Nephron (organoid): ENCODE results near the gene TNNI2.
"Not testable (repeated sequence)": the region's sequence is repeated elsewhere in the genome, so short reads cannot be mapped to it uniquely, and the experiment has no call there.

Source experiments
- H3K27ac Mint-ChIP-seq, 3 experiments: 2 replicates each; pipeline ENCODE4 v1.8.0; 2020; ENCODE audit warnings: mixed read lengths in 3 of 3, mild to moderate bottlenecking in 2 of 3, moderate library complexity in 1 of 3
- H3K27me3 Mint-ChIP-seq: 2 replicates; pipeline ENCODE4 v1.8.0; 2021; ENCODE audit warnings: low read depth, mild to moderate bottlenecking, moderate library complexity, mixed read lengths
- H3K36me3 Mint-ChIP-seq: 2 replicates; pipeline ENCODE4 v1.8.0; 2020; ENCODE audit warnings: low read depth, mixed read lengths
- H3K4me1 Mint-ChIP-seq: 2 replicates; pipeline ENCODE4 v1.8.0; 2020; ENCODE audit warnings: mixed read lengths
- H3K4me3 Mint-ChIP-seq, 3 experiments: 2 replicates each; pipeline ENCODE4 v1.8.0; 2020; ENCODE audit warnings: mild to moderate bottlenecking in 3 of 3, mixed read lengths in 3 of 3, moderate library complexity in 2 of 3
- H3K9me3 Mint-ChIP-seq: 2 replicates; pipeline ENCODE4 v1.8.0; 2020; ENCODE audit warnings: mixed read lengths
- CTCF ChIP-seq, 3 experiments: fragments of 200-600 bp; sonication (generic); IDR thresholded peaks; one replicate each; pipeline ENCODE4 v1.5.0; 2021; ENCODE audit warnings: antibody characterized with exemption in 3 of 3; ENCODE audit not compliant: unreplicated experiment in 3 of 3

The TNNI2 gene

GRCh38 chr11:1875093-1875850 is 36.5 kb downstream of the TNNI2 start:
- H3K27ac Mint-ChIP-seq, result peak overlapping the region; percentile 81 to 86 (median 82)
- no peaks in the 10 kb centered on the region for H3K9me3 Mint-ChIP-seq
- no peaks in the 10 kb centered on the region for H3K36me3 Mint-ChIP-seq
- no peak for TF ChIP-seq CTCF (IDR thresholded peaks at IDR 0.05; ENCODE audit: unreplicated experiment in 3 of 3)
- peaks cover 30% of the 10 kb centered on the region for H3K4me1 Mint-ChIP-seq
- H3K27me3 Mint-ChIP-seq, result peaks cover 3% of the 10 kb centered on the region
- H3K4me3 Mint-ChIP-seq, result peak overlapping the region in 2 of 3 experiments; percentile 40 to 52

- H3K36me3 Mint-ChIP-seq, H3K27me3 Mint-ChIP-seq, H3K4me3 Mint-ChIP-seq, H3K9me3 Mint-ChIP-seq: not testable (repeated sequence)
- Mint-ChIP-seq H3K27ac (peak overlapping the region; percentile 94 to 98 (median 96)), H3K4me1 (peaks cover 30% of the 10 kb centered on the region)
These were observed 37.1 kb downstream of the TNNI2 start for GRCh38 chr11:1875851-1876301.

- Mint-ChIP-seq H3K36me3 (no peaks in the 10 kb centered on the region), H3K27ac (peak overlapping the region; percentile 94 to 98 (median 96)), H3K4me3 (peak overlapping the region; percentile 32 to 78 (median 64)), H3K9me3 (no peaks in the 10 kb centered on the region), H3K4me1 (peaks cover 29% of the 10 kb centered on the region), H3K27me3 (no peaks in the 10 kb centered on the region)
- TF ChIP-seq CTCF (IDR thresholded peaks at IDR 0.05; ENCODE audit: unreplicated experiment in 3 of 3), result peak; percentile 21 to 46 (median 26)
These were observed 37.7 kb downstream of the TNNI2 start for GRCh38 chr11:1876361-1877063.

GRCh38 chr11:1877211-1878136 is 38.7 kb downstream of the TNNI2 start:
- H3K4me3 Mint-ChIP-seq, result no peak overlapping the region
- H3K9me3 Mint-ChIP-seq, result no peaks in the 10 kb centered on the region
- TF ChIP-seq CTCF (IDR thresholded peaks at IDR 0.05; ENCODE audit: unreplicated experiment in 3 of 3), result no peak
- peak overlapping the region; percentile 91 to 98 (median 96) for H3K27ac Mint-ChIP-seq
- no peaks in the 10 kb centered on the region for H3K36me3 Mint-ChIP-seq
- peaks cover 29% of the 10 kb centered on the region for H3K4me1 Mint-ChIP-seq
- no peaks in the 10 kb centered on the region for H3K27me3 Mint-ChIP-seq

DNA sequence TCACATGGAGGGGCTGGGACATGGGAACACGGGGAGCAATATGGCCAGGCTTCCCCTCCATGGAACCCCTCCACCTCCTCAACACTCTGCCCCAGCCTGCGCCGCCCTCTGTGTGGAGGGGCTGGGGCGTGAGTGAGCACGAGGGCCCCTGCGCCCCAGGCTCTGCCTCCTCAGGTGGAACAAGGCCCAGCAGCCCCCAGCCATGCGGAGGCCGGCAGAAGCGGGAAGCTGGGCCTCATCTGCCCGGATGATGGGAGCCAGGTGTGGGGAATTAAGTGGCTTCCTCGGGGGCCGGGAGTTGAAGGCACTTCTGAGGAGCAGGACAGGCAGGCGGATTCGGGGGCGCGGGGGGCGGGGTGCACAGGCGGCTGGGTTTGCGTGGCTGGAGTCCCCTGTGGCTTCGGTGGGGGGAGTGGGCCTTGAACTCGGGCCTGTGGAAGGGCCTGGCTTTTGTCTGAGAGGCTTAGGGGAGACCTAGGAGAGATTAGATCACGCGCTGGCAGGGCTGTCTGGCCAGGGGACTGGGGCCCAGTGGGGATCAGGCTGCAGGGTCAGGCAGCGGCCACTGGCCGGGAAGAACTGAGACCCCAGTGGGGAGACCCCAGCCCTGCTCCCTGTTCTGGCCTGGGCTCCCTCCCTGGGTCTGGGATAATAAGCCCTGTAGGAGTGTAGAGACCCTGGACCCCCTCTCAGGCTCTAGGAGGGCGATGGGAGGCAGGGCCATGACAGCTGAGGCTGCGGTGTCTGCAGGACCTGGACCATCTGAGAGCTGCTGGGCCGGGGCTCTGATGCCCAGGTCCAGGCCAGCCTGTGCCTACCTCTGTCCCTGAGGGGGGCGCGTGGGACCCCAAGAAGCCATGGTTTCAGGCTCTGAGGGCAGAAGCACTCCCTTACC is 39.6 kb downstream of the TNNI2 start:
- Mint-ChIP-seq H3K27me3 (no peaks in the 10 kb centered on the region), H3K36me3 (no peaks in the 10 kb centered on the region), H3K4me3 (no peak overlapping the region), H3K27ac (peak overlapping the region; percentile 91 to 98 (median 96)), H3K4me1 (peaks cover 24% of the 10 kb centered on the region), H3K9me3 (no peaks in the 10 kb centered on the region)
- TF ChIP-seq CTCF (IDR thresholded peaks at IDR 0.05; ENCODE audit: unreplicated experiment in 3 of 3), result no peak
